Mammary epithelial cell (primary cell): ENCODE measurements around the gene GTF3C6.

Source experiments
- CTCF ChIP-seq, 2 donors: IDR thresholded peaks in 1 of 2; conservative IDR thresholded peaks in 1 of 2; 2 replicates each; pipeline ENCODE4 v1.5.1; 2011 to 2012; ENCODE audit warnings: inconsistent platforms in 2 of 2, low read length in 2 of 2, mild to moderate bottlenecking in 2 of 2, control low read depth in 1 of 2, low read depth in 1 of 2; ENCODE audit not compliant: insufficient read depth in 1 of 2; ENCODE audit errors: extremely low read depth in 1 of 2
- EZH2 ChIP-seq: IDR thresholded peaks from 2 replicates; pipeline ENCODE4 v1.6.1; 2012; ENCODE audit warnings: low read length, inconsistent platforms, borderline replicate concordance

GRCh38 chr6:110930781-110931180 lies 27.7 kb upstream of the GTF3C6 start:
- no peak for TF ChIP-seq CTCF (conservative IDR thresholded peaks at IDR 0.05 in 1 of 2, IDR thresholded peaks at IDR 0.05 in 1 of 2; ENCODE audit: extremely low read depth in 1 of 2, insufficient read depth in 1 of 2, low read depth in 1 of 2, low read length in 2 of 2)
- TF ChIP-seq EZH2: no peak
